SJSA1 (cell line): ENCODE results near the gene TRIM29. TPM values are rescaled to one million over a fixed set of nuclear protein-coding genes. Genes with fewer than 3 reads are reported as not detected.

Experiments used
- DNase-seq, 2 experiments: peaks; one replicate each; pipeline ENCODE4 v3.0.0-alpha.2; 2015 to 2020; ENCODE audit warnings: low spot score in 2 of 2, low read depth in 1 of 2
- H3K27ac ChIP-seq: fragments of 250-450 bp; sonication (Bioruptor Pico); 2 replicates; pipeline ENCODE4 v1.5.1; 2020; ENCODE audit warnings: mild to moderate bottlenecking, moderate library complexity
- H3K27me3 ChIP-seq: fragments of 250-450 bp; sonication (Bioruptor Pico); replicated peaks from 2 replicates; pipeline ENCODE4 v1.5.1; 2020; ENCODE audit warnings: mild to moderate bottlenecking, moderate library complexity
- H3K36me3 ChIP-seq: fragments of 250-450 bp; sonication (Bioruptor Pico); 2 replicates; pipeline ENCODE4 v1.5.1; 2020; ENCODE audit warnings: mild to moderate bottlenecking
- H3K4me1 ChIP-seq: fragments of 250-450 bp; sonication (Bioruptor Pico); replicated peaks from 2 replicates; pipeline ENCODE4 v1.6.1; 2021; ENCODE audit warnings: mild to moderate bottlenecking
- H3K4me3 ChIP-seq: fragments of 250-450 bp; sonication (Bioruptor Pico); 2 replicates; pipeline ENCODE4 v1.5.1; 2020; ENCODE audit warnings: mild to moderate bottlenecking
- H3K9me3 ChIP-seq: fragments of 250-450 bp; sonication (Bioruptor Pico); replicated peaks from 2 replicates; pipeline ENCODE4 v1.5.1; 2020; ENCODE audit warnings: mild to moderate bottlenecking
- total RNA-seq: library from RNA; depleted of rRNA; stranded (reverse); fragments of >200 nt; shearing (Covaris generic); gene quantifications from 2 replicates; pipeline ENCODE4 v1.2.3, GENCODE V29; 2014

The TRIM29 gene
- total RNA-seq, 1 experiment from 2014 or later: not detected

- H3K4me3 ChIP-seq: no peak overlapping the region
- H3K27me3 ChIP-seq: no peaks in the 10 kb centered on the region
- H3K36me3 ChIP-seq: no peaks in the 10 kb centered on the region
- DNase-seq: no peak
- H3K27ac ChIP-seq: no peak overlapping the region
- no peaks in the 10 kb centered on the region for H3K9me3 ChIP-seq
- H3K4me1 ChIP-seq: no peaks in the 10 kb centered on the region
Measured at GRCh38 chr11:120096369-120097191, 41.3 kb downstream of the TRIM29 start.

GRCh38 chr11:120095516-120095915 lies 42.4 kb downstream of the TRIM29 start:
- H3K27ac ChIP-seq: no peak overlapping the region
- no peak for DNase-seq
- H3K27me3 ChIP-seq: no peaks in the 10 kb centered on the region
- H3K9me3 ChIP-seq: no peaks in the 10 kb centered on the region
- no peak overlapping the region for H3K4me3 ChIP-seq
- H3K4me1 ChIP-seq: no peaks in the 10 kb centered on the region
- H3K36me3 ChIP-seq: no peaks in the 10 kb centered on the region

GRCh38 chr11:120091701-120092100 lies 46.2 kb downstream of the TRIM29 start:
- Histone ChIP-seq H3K36me3 (no peaks in the 10 kb centered on the region), H3K27me3 (no peaks in the 10 kb centered on the region), H3K4me3 (no peak overlapping the region), H3K9me3 (no peaks in the 10 kb centered on the region), H3K27ac (no peak overlapping the region), H3K4me1 (no peaks in the 10 kb centered on the region)
- no peak for DNase-seq

GRCh38 chr11:120091121-120091520 lies 46.8 kb downstream of the TRIM29 start:
- Histone ChIP-seq H3K27ac (no peak overlapping the region), H3K27me3 (no peaks in the 10 kb centered on the region), H3K4me3 (no peak overlapping the region), H3K9me3 (no peaks in the 10 kb centered on the region), H3K4me1 (no peaks in the 10 kb centered on the region), H3K36me3 (no peaks in the 10 kb centered on the region)
- DNase-seq: no peak

- Histone ChIP-seq H3K27ac (no peak overlapping the region), H3K27me3 (no peaks in the 10 kb centered on the region), H3K36me3 (no peaks in the 10 kb centered on the region), H3K4me3 (no peak overlapping the region), H3K9me3 (no peaks in the 10 kb centered on the region), H3K4me1 (no peaks in the 10 kb centered on the region)
- DNase-seq: no peak
Measured at GRCh38 chr11:120090411-120090810, 47.5 kb downstream of the TRIM29 start.

- Histone ChIP-seq H3K9me3 (no peaks in the 10 kb centered on the region), H3K27me3 (no peaks in the 10 kb centered on the region), H3K4me3 (no peak overlapping the region), H3K36me3 (no peaks in the 10 kb centered on the region), H3K4me1 (no peaks in the 10 kb centered on the region), H3K27ac (no peak overlapping the region)
- no peak for DNase-seq
Measured at GRCh38 chr11:120089036-120090001, 48.6 kb downstream of the TRIM29 start.

GRCh38 chr11:120088056-120088455 lies 49.9 kb downstream of the TRIM29 start:
- H3K4me3 ChIP-seq: no peak overlapping the region
- H3K4me1 ChIP-seq: no peaks in the 10 kb centered on the region
- H3K27me3 ChIP-seq: no peaks in the 10 kb centered on the region
- no peak for DNase-seq
- H3K9me3 ChIP-seq: no peaks in the 10 kb centered on the region
- H3K27ac ChIP-seq: no peak overlapping the region
- H3K36me3 ChIP-seq: no peaks in the 10 kb centered on the region

- no peaks in the 10 kb centered on the region for H3K36me3 ChIP-seq
- H3K27me3 ChIP-seq: no peaks in the 10 kb centered on the region
- H3K27ac ChIP-seq: no peak overlapping the region
- no peak overlapping the region for H3K4me3 ChIP-seq
- no peak for DNase-seq
- H3K9me3 ChIP-seq: no peaks in the 10 kb centered on the region
- H3K4me1 ChIP-seq: no peaks in the 10 kb centered on the region
Measured at GRCh38 chr11:120086651-120087050, 51.3 kb downstream of the TRIM29 start.

GRCh38 chr11:120079750-120080610 lies 57.9 kb downstream of the TRIM29 start:
- Histone ChIP-seq H3K27me3 (no peaks in the 10 kb centered on the region), H3K9me3 (no peaks in the 10 kb centered on the region), H3K4me3 (no peak overlapping the region), H3K27ac (no peak overlapping the region), H3K4me1 (no peaks in the 10 kb centered on the region), H3K36me3 (no peaks in the 10 kb centered on the region)
- DNase-seq: no peak

- H3K9me3 ChIP-seq: no peaks in the 10 kb centered on the region
- no peak for DNase-seq
- no peak overlapping the region for H3K4me3 ChIP-seq
- H3K36me3 ChIP-seq: no peaks in the 10 kb centered on the region
- H3K27me3 ChIP-seq: no peaks in the 10 kb centered on the region
- no peak overlapping the region for H3K27ac ChIP-seq
- H3K4me1 ChIP-seq: no peaks in the 10 kb centered on the region
Measured at GRCh38 chr11:120078397-120078796, 59.5 kb downstream of the TRIM29 start.

- H3K4me1 ChIP-seq: no peaks in the 10 kb centered on the region
- H3K9me3 ChIP-seq: no peaks in the 10 kb centered on the region
- H3K27me3 ChIP-seq: no peaks in the 10 kb centered on the region
- DNase-seq: no peak
- H3K27ac ChIP-seq: no peak overlapping the region
- no peaks in the 10 kb centered on the region for H3K36me3 ChIP-seq
- H3K4me3 ChIP-seq: no peak overlapping the region
Measured at GRCh38 chr11:120074076-120074475, 63.8 kb downstream of the TRIM29 start.

GRCh38 chr11:120073196-120073595 lies 64.7 kb downstream of the TRIM29 start:
- H3K36me3 ChIP-seq: no peaks in the 10 kb centered on the region

GRCh38 chr11:120068114-120068573 lies 69.8 kb downstream of the TRIM29 start:
- Histone ChIP-seq H3K27me3 (no peaks in the 10 kb centered on the region), H3K4me1 (no peaks in the 10 kb centered on the region), H3K9me3 (no peaks in the 10 kb centered on the region), H3K36me3 (no peaks in the 10 kb centered on the region), H3K4me3 (no peak overlapping the region), H3K27ac (no peak overlapping the region)
- DNase-seq: no peak

More at GRCh38 chr11:120073196-120073595, 64.7 kb downstream of the TRIM29 start:
- H3K4me3 ChIP-seq: no peak overlapping the region
- no peak for DNase-seq
- no peak overlapping the region for H3K27ac ChIP-seq
- H3K27me3 ChIP-seq: no peaks in the 10 kb centered on the region
- no peaks in the 10 kb centered on the region for H3K9me3 ChIP-seq
- H3K4me1 ChIP-seq: no peaks in the 10 kb centered on the region
